HG03060 (cell line): ENCODE data around the gene ACAP2.
"Not testable (repeated sequence)": the region's sequence is repeated elsewhere in the genome, so short reads cannot be mapped to it uniquely, and the experiment has no call there.

Source experiments
- ATAC-seq: cut with Tn5 transposase; IDR thresholded peaks from one replicate; pipeline ENCODE4 v1.9.1; 2021; ENCODE audit warnings: low read depth, moderate number of reproducible peaks; ENCODE audit not compliant: unreplicated experiment

ACAP2 gene

GRCh38 chr3:195306369-195306768, 136.5 kb downstream of the ACAP2 start:
- no peak for ATAC-seq

- no peak for ATAC-seq
These were observed 140.4 kb downstream of the ACAP2 start for GRCh38 chr3:195302431-195302830.

GRCh38 chr3:195297446-195297845, 145.4 kb downstream of the ACAP2 start:
- ATAC-seq, result no peak

GRCh38 chr3:195296662-195297061, 146.2 kb downstream of the ACAP2 start:
- no peak for ATAC-seq

GRCh38 chr3:195291121-195291520, 151.7 kb downstream of the ACAP2 start:
- ATAC-seq, result no peak

- ATAC-seq, result not testable (repeated sequence)
These were observed 152.2 kb downstream of the ACAP2 start for GRCh38 chr3:195290643-195291042.

GRCh38 chr3:195286115-195286872, 156.5 kb downstream of the ACAP2 start:
- no peak for ATAC-seq

GRCh38 chr3:195285372-195285771, 157.4 kb downstream of the ACAP2 start:
- ATAC-seq, result no peak

- ATAC-seq, result no peak
These were observed 158.0 kb downstream of the ACAP2 start for GRCh38 chr3:195284842-195285241.

- ATAC-seq, result no peak
These were observed 159.9 kb downstream of the ACAP2 start for GRCh38 chr3:195282961-195283360.

GRCh38 chr3:195274259-195274966, 168.4 kb downstream of the ACAP2 start:
- ATAC-seq, result no peak

GRCh38 chr3:195271410-195272243, 171.2 kb downstream of the ACAP2 start:
- ATAC-seq, result peak; percentile 43

- peak; percentile 40 for ATAC-seq
These were observed 171.9 kb downstream of the ACAP2 start, which contains the start of gene XXYLT1 for GRCh38 chr3:195270817-195271409. TSS of gene XXYLT1 (minus strand) at chr3:195271159. CDS start at chr3:195271058, 101 bp downstream.

- ATAC-seq, result peak; percentile 5
These were observed 172.6 kb downstream of the ACAP2 start for GRCh38 chr3:195270079-195270816.

- no peak for ATAC-seq
These were observed 173.3 kb downstream of the ACAP2 start for GRCh38 chr3:195269375-195270078.

GRCh38 chr3:195268576-195269309, 174.1 kb downstream of the ACAP2 start:
- ATAC-seq, result no peak

- no peak for ATAC-seq
These were observed 175.7 kb downstream of the ACAP2 start for GRCh38 chr3:195267096-195267495.

GRCh38 chr3:195266428-195266827, 176.4 kb downstream of the ACAP2 start:
- no peak for ATAC-seq
